HepG2 (cell line): ENCODE data around the gene PRADC1. TPM values are rescaled to one million over a fixed set of nuclear protein-coding genes. Genes with fewer than 3 reads are reported as not detected.

Source experiments
- CHD2 ChIP-seq: IDR thresholded peaks from 2 replicates; pipeline ENCODE4 v1.6.1; 2011; ENCODE audit warnings: low read depth, low read length, improper control_type of control experiment
- CREM ChIP-seq, 2 experiments: sonication (generic) in 1 of 2; formaldehyde crosslinking in 1 of 2; IDR thresholded peaks; 2 replicates each; pipeline versions ENCODE4 v1.4.0 to v1.6.1; 2016 to 2020; ENCODE audit warnings: antibody characterized with exemption in 1 of 2, mild to moderate bottlenecking in 1 of 2, missing genetic modification reagents in 1 of 2
- FOXJ3 ChIP-seq: sonication (generic); formaldehyde crosslinking; IDR thresholded peaks from 2 replicates; pipeline ENCODE4 v1.4.0; 2020; ENCODE audit warnings: missing genetic modification reagents, mild to moderate bottlenecking, borderline replicate concordance
- GFI1 ChIP-seq: sonication (generic); formaldehyde crosslinking; IDR thresholded peaks from 2 replicates; pipeline ENCODE4 v1.5.0; 2020; ENCODE audit warnings: missing genetic modification reagents, mild to moderate bottlenecking, borderline replicate concordance
- HMG20B ChIP-seq: conservative IDR thresholded peaks from 2 replicates; pipeline ENCODE4 v1.6.1; 2016; ENCODE audit warnings: missing genetic modification reagents, missing compliant biosample characterization
- MIER3 ChIP-seq: IDR thresholded peaks from 2 replicates; pipeline ENCODE4 v1.6.1; 2016; ENCODE audit warnings: missing compliant biosample characterization, borderline replicate concordance
- NPAS2 ChIP-seq: sonication (generic); formaldehyde crosslinking; IDR thresholded peaks from 2 replicates; pipeline ENCODE4 v1.8.0; 2022; ENCODE audit warnings: mild to moderate bottlenecking, missing genetic modification reagents, borderline replicate concordance
- POLR2A ChIP-seq, 2 experiments: IDR thresholded peaks; 2 replicates each; pipeline ENCODE4 v1.6.1; 2011; ENCODE audit warnings: low read depth in 2 of 2, low read length in 2 of 2, mild to moderate bottlenecking in 1 of 2, moderate library complexity in 1 of 2; ENCODE audit not compliant: insufficient read depth in 1 of 2
- SKI ChIP-seq: fragments of 450-650 bp; IDR thresholded peaks from one replicate; pipeline ENCODE4 v1.6.1; 2018; ENCODE audit warnings: mild to moderate bottlenecking; ENCODE audit not compliant: partially characterized antibody
- SP5 ChIP-seq: IDR thresholded peaks from 2 replicates; pipeline ENCODE4 v1.6.1; 2016; ENCODE audit warnings: low read depth, borderline replicate concordance
- TARDBP ChIP-seq: sonication (generic); formaldehyde crosslinking; IDR thresholded peaks from 2 replicates; pipeline ENCODE4 v1.8.0; 2022; ENCODE audit warnings: mild to moderate bottlenecking, missing genetic modification reagents
- TEAD2 ChIP-seq: sonication (generic); formaldehyde crosslinking; IDR thresholded peaks from 2 replicates; pipeline ENCODE4 v1.9.0; 2021; ENCODE audit warnings: missing genetic modification reagents
- THYN1 ChIP-seq: sonication (generic); formaldehyde crosslinking; IDR thresholded peaks from 2 replicates; pipeline ENCODE4 v1.8.1; 2023; ENCODE audit warnings: low read depth, mild to moderate bottlenecking, moderate library complexity, missing genetic modification reagents, borderline replicate concordance
- WIZ ChIP-seq: sonication (generic); formaldehyde crosslinking; IDR thresholded peaks from 2 replicates; pipeline ENCODE4 v1.5.1; 2020; ENCODE audit warnings: mild to moderate bottlenecking, missing genetic modification reagents
- ZNF513 ChIP-seq: sonication (generic); formaldehyde crosslinking; conservative IDR thresholded peaks from 2 replicates; pipeline ENCODE4 v1.5.0; 2020; ENCODE audit warnings: missing genetic modification reagents
- ZNF556 ChIP-seq: sonication (generic); formaldehyde crosslinking; IDR thresholded peaks from 2 replicates; pipeline ENCODE4 v1.4.0; 2020; ENCODE audit warnings: mild to moderate bottlenecking, missing genetic modification reagents, borderline replicate concordance
- ZNF616 ChIP-seq: sonication (generic); formaldehyde crosslinking; IDR thresholded peaks from 2 replicates; pipeline ENCODE4 v1.5.0; 2020; ENCODE audit warnings: low read depth, mild to moderate bottlenecking, missing genetic modification reagents
- ZNF646 ChIP-seq: sonication (generic); formaldehyde crosslinking; IDR thresholded peaks from 2 replicates; pipeline ENCODE4 v1.9.0; 2021; ENCODE audit warnings: mild to moderate bottlenecking, missing genetic modification reagents
- ZNF660 ChIP-seq: sonication (generic); formaldehyde crosslinking; IDR thresholded peaks from 2 replicates; pipeline ENCODE4 v1.5.1; 2020; ENCODE audit warnings: mild to moderate bottlenecking, low read depth, missing genetic modification reagents, borderline replicate concordance
- ZNF816 ChIP-seq: sonication (generic); formaldehyde crosslinking; IDR thresholded peaks from 2 replicates; pipeline ENCODE4 v1.8.0; 2022; ENCODE audit warnings: missing genetic modification reagents, mild to moderate bottlenecking, borderline replicate concordance
- ZNF883 ChIP-seq: sonication (generic); formaldehyde crosslinking; IDR thresholded peaks from 2 replicates; pipeline ENCODE4 v1.5.1; 2020; ENCODE audit warnings: mild to moderate bottlenecking, missing genetic modification reagents; ENCODE audit errors: not compliant biosample characterization
- ZNF891 ChIP-seq: sonication (generic); formaldehyde crosslinking; IDR thresholded peaks from 2 replicates; pipeline ENCODE4 v1.5.0; 2020; ENCODE audit warnings: mild to moderate bottlenecking, missing genetic modification reagents
- polyA plus RNA-seq, 8 experiments: library from polyadenylated mRNA; depleted of rRNA in 3 of 8; stranded (reverse) in 7 of 8; unstranded in 1 of 8; fragments of >200 nt; fragmentation: Illumina TruSeq in 4 of 8; extraction: Trizol in 4 of 8; gene quantifications; 2 replicates each; pipeline versions ENCODE4 v1.2.1 to v1.2.3, GENCODE V29; 2011 to 2016; ENCODE audit warnings: low read depth in 4 of 8, missing spikeins in 1 of 8, mixed read lengths in 1 of 8; ENCODE audit not compliant: insufficient read depth in 1 of 8
- total RNA-seq, 5 experiments: library from RNA; depleted of rRNA; stranded (reverse); fragments of >200 nt; fragmentation: Illumina TruSeq; extraction: Trizol; gene quantifications; 2 replicates each; pipeline ENCODE4 v1.2.3, GENCODE V29; 2016; ENCODE audit warnings: low read depth in 1 of 5

The PRADC1 gene
- total and polyA plus RNA-seq, 2 of the 13 experiments (the other 11 are each of a cell fraction or from before 2014, with no cell fraction given) = 12.1 to 37.2 TPM

- no peak; the same call in 1 of the 2 replicates for TF ChIP-seq ZNF646
- no peak for TF ChIP-seq NPAS2 (CRISPR knock-in tag)
- TF ChIP-seq ZNF883 (CRISPR knock-in tag) = peak; percentile 84
- TF ChIP-seq ZNF556 (CRISPR knock-in tag) = peak; percentile 90
- no peak for TF ChIP-seq ZNF660 (CRISPR knock-in tag)
- peak; percentile 79; the same call in 1 of the 2 replicates for TF ChIP-seq ZNF891 (CRISPR knock-in tag)
- peak; percentile 73; the same call in 1 of the 2 replicates for TF ChIP-seq FOXJ3 (CRISPR knock-in tag)
- peak; percentile 83 for TF ChIP-seq CREM (IDR thresholded peaks at IDR 0.05)
- TF ChIP-seq CREM (CRISPR knock-in tag; IDR thresholded peaks at IDR 0.05) = no peak
- peak; percentile 71; the same call in 1 of the 2 replicates for TF ChIP-seq MIER3 (CRISPR knock-in tag)
- peak; percentile 97 to 98 for TF ChIP-seq POLR2A (IDR thresholded peaks at IDR 0.05; ENCODE audit: insufficient read depth in 1 of 2, low read depth in 2 of 2, low read length in 2 of 2)
- no peak for TF ChIP-seq ZNF513 (CRISPR knock-in tag)
- TF ChIP-seq CHD2 = peak; percentile 42; the same call in 1 of the 2 replicates
- TF ChIP-seq TARDBP = peak; percentile 97
- TF ChIP-seq GFI1 = peak; percentile 50; the same call in 1 of the 2 replicates
- TF ChIP-seq TEAD2 = no peak; the same call in 1 of the 2 replicates
- no peak for TF ChIP-seq SKI
- TF ChIP-seq SP5 (CRISPR knock-in tag) = no peak
- TF ChIP-seq ZNF816 = no peak
- peak; percentile 6 for TF ChIP-seq WIZ (CRISPR knock-in tag)
- TF ChIP-seq THYN1 (CRISPR knock-in tag) = 0 out of 2 replicates have a peak, but pooled peaks have one; percentile 55
- TF ChIP-seq HMG20B (CRISPR knock-in tag) = no peak
- TF ChIP-seq ZNF616 (CRISPR knock-in tag) = no peak
Measured at GRCh38 chr2:73233932-73234832, 1.1 kb upstream of the PRADC1 start, which contains the start of gene CCT7 (continued).
